ENCODE data around the gene TFPI.

The TFPI gene

GRCh38 chr2:187590175-187590574 lies 35.9 kb upstream of the TFPI start:
- Histone ChIP-seq H3K27me3 (ENCODE audit: control insufficient read depth in 3 of 3, insufficient read depth in 3 of 3, low read depth in 1 of 3, low read length in 3 of 3) (no peaks in the 10 kb centered on the region), H2AK5ac (ENCODE audit: low read depth, low read length) (no peak overlapping the region), H3K4ac (ENCODE audit: low read length) (no peak overlapping the region), H2BK120ac (ENCODE audit: low read depth, low read length) (no peak overlapping the region), H4K91ac (ENCODE audit: low read depth, low read length, poor library complexity) (no peak overlapping the region), H3K4me1 (ENCODE audit: control insufficient read depth in 2 of 2, insufficient read depth in 1 of 2, low read depth in 1 of 2, low read length in 2 of 2) (no peaks in the 10 kb centered on the region), H3K4me2 (ENCODE audit: insufficient read depth, low read length, poor library complexity, severe bottlenecking) (no peak overlapping the region), H3K9me3 (replicated peaks in 1 of 2; ENCODE audit: control insufficient read depth in 2 of 2, insufficient read depth in 1 of 2, low read depth in 1 of 2, low read length in 2 of 2) (peaks cover 0 to 11% of the 10 kb centered on the region in 2 donors), H3K79me1 (ENCODE audit: low read depth, low read length) (no peaks in the 10 kb centered on the region), H2BK15ac (ENCODE audit: low read length) (no peak overlapping the region), H2AFZ (ENCODE audit: low read length) (no peak overlapping the region), H3K18ac (ENCODE audit: low read length) (no peak overlapping the region), H3K9ac (ENCODE audit: low read depth, low read length, poor library complexity) (no peak overlapping the region), H3K14ac (ENCODE audit: low read length) (no peak overlapping the region), H3K36me3 (replicated peaks in 1 of 2; ENCODE audit: control insufficient read depth in 2 of 2, insufficient read depth in 2 of 2, low read length in 2 of 2) (no peaks in the 10 kb centered on the region), H3K27ac (replicated peaks; ENCODE audit: low read length) (no peak overlapping the region), H4K8ac (ENCODE audit: low read depth, low read length) (no peak overlapping the region), H3K23ac (ENCODE audit: low read depth, low read length, poor library complexity) (no peak overlapping the region), H2BK5ac (ENCODE audit: low read length) (no peak overlapping the region), H3K4me3 (ENCODE audit: low read length in 2 of 2) (no peak overlapping the region), H2BK12ac (ENCODE audit: low read length) (no peak overlapping the region)
- WGBS, 2 donors (ENCODE audit: extremely low coverage in 2 of 2, insufficient read length in 2 of 2, insufficient replicate concordance in 1 of 2): no CpG with 5 or more reads among the region's 1 CpG
- DNase-seq (ENCODE audit: low spot score): no peak

GRCh38 chr2:187586011-187586641 lies 31.9 kb upstream of the TFPI start:
- Histone ChIP-seq H2AK5ac (ENCODE audit: low read depth, low read length) (no peak overlapping the region), H2BK5ac (ENCODE audit: low read length) (no peak overlapping the region), H3K4me1 (ENCODE audit: control insufficient read depth in 2 of 2, insufficient read depth in 1 of 2, low read depth in 1 of 2, low read length in 2 of 2) (no peaks in the 10 kb centered on the region), H2BK15ac (ENCODE audit: low read length) (no peak overlapping the region), H3K18ac (ENCODE audit: low read length) (no peak overlapping the region), H4K91ac (ENCODE audit: low read depth, low read length, poor library complexity) (no peak overlapping the region), H3K79me1 (ENCODE audit: low read depth, low read length) (no peaks in the 10 kb centered on the region), H3K4me2 (ENCODE audit: insufficient read depth, low read length, poor library complexity, severe bottlenecking) (no peak overlapping the region), H2AFZ (ENCODE audit: low read length) (peak overlapping the region; percentile 51), H2BK12ac (ENCODE audit: low read length) (no peak overlapping the region), H4K8ac (ENCODE audit: low read depth, low read length) (no peak overlapping the region), H3K14ac (ENCODE audit: low read length) (no peak overlapping the region), H3K27me3 (ENCODE audit: control insufficient read depth in 3 of 3, insufficient read depth in 3 of 3, low read depth in 1 of 3, low read length in 3 of 3) (no peaks in the 10 kb centered on the region), H2BK120ac (ENCODE audit: low read depth, low read length) (no peak overlapping the region), H3K27ac (replicated peaks; ENCODE audit: low read length) (no peak overlapping the region), H3K9me3 (replicated peaks in 1 of 2; ENCODE audit: control insufficient read depth in 2 of 2, insufficient read depth in 1 of 2, low read depth in 1 of 2, low read length in 2 of 2) (peaks cover 0 to 6% of the 10 kb centered on the region in 2 donors), H3K9ac (ENCODE audit: low read depth, low read length, poor library complexity) (no peak overlapping the region), H3K4ac (ENCODE audit: low read length) (no peak overlapping the region), H3K23ac (ENCODE audit: low read depth, low read length, poor library complexity) (no peak overlapping the region), H3K4me3 (ENCODE audit: low read length in 2 of 2) (no peak overlapping the region), H3K36me3 (replicated peaks in 1 of 2; ENCODE audit: control insufficient read depth in 2 of 2, insufficient read depth in 2 of 2, low read length in 2 of 2) (no peaks in the 10 kb centered on the region)
- WGBS, 2 donors (ENCODE audit: extremely low coverage in 2 of 2, insufficient read length in 2 of 2, insufficient replicate concordance in 1 of 2): no CpG with 5 or more reads among the region's 4 CpGs
- no peak for DNase-seq (ENCODE audit: low spot score)

- Histone ChIP-seq H3K9me3 (replicated peaks in 1 of 2; ENCODE audit: control insufficient read depth in 2 of 2, insufficient read depth in 1 of 2, low read depth in 1 of 2, low read length in 2 of 2) (no peaks in the 10 kb centered on the region), H2BK120ac (ENCODE audit: low read depth, low read length) (no peak overlapping the region), H3K79me1 (ENCODE audit: low read depth, low read length) (no peaks in the 10 kb centered on the region), H3K4me1 (ENCODE audit: control insufficient read depth in 2 of 2, insufficient read depth in 1 of 2, low read depth in 1 of 2, low read length in 2 of 2) (peaks cover 0 to 4% of the 10 kb centered on the region in 2 donors), H3K18ac (ENCODE audit: low read length) (no peak overlapping the region), H3K4ac (ENCODE audit: low read length) (no peak overlapping the region), H3K23ac (ENCODE audit: low read depth, low read length, poor library complexity) (no peak overlapping the region), H2AK5ac (ENCODE audit: low read depth, low read length) (no peak overlapping the region), H2BK12ac (ENCODE audit: low read length) (no peak overlapping the region), H3K9ac (ENCODE audit: low read depth, low read length, poor library complexity) (no peak overlapping the region), H3K27me3 (ENCODE audit: control insufficient read depth in 3 of 3, insufficient read depth in 3 of 3, low read depth in 1 of 3, low read length in 3 of 3) (no peaks in the 10 kb centered on the region), H4K8ac (ENCODE audit: low read depth, low read length) (no peak overlapping the region), H3K14ac (ENCODE audit: low read length) (no peak overlapping the region), H3K36me3 (replicated peaks in 1 of 2; ENCODE audit: control insufficient read depth in 2 of 2, insufficient read depth in 2 of 2, low read length in 2 of 2) (no peaks in the 10 kb centered on the region), H3K27ac (replicated peaks; ENCODE audit: low read length) (no peak overlapping the region), H3K4me3 (ENCODE audit: low read length in 2 of 2) (no peak overlapping the region), H2AFZ (ENCODE audit: low read length) (peak overlapping the region; percentile 79), H4K91ac (ENCODE audit: low read depth, low read length, poor library complexity) (no peak overlapping the region), H2BK15ac (ENCODE audit: low read length) (no peak overlapping the region), H3K4me2 (ENCODE audit: insufficient read depth, low read length, poor library complexity, severe bottlenecking) (no peak overlapping the region), H2BK5ac (ENCODE audit: low read length) (no peak overlapping the region)
- DNase-seq (ENCODE audit: low spot score): peak; percentile 57
- WGBS, 2 donors (ENCODE audit: extremely low coverage in 2 of 2, insufficient read length in 2 of 2, insufficient replicate concordance in 1 of 2): no CpG with 5 or more reads among the region's 4 CpGs
Observed at GRCh38 chr2:187581125-187581896, 27.1 kb upstream of the TFPI start.

- no peak overlapping the region for H3K9ac ChIP-seq (ENCODE audit: low read depth, low read length, poor library complexity)
- H3K4ac ChIP-seq (ENCODE audit: low read length): no peak overlapping the region
- H2BK15ac ChIP-seq (ENCODE audit: low read length): no peak overlapping the region
- H4K8ac ChIP-seq (ENCODE audit: low read depth, low read length): no peak overlapping the region
- H3K27me3 ChIP-seq (ENCODE audit: control insufficient read depth in 3 of 3, insufficient read depth in 3 of 3, low read depth in 1 of 3, low read length in 3 of 3): no peaks in the 10 kb centered on the region
- no peak overlapping the region for H2BK5ac ChIP-seq (ENCODE audit: low read length)
- peak overlapping the region; percentile 73 for H2AFZ ChIP-seq (ENCODE audit: low read length)
- H3K14ac ChIP-seq (ENCODE audit: low read length): no peak overlapping the region
- H3K4me3 ChIP-seq (ENCODE audit: low read length in 2 of 2): no peak overlapping the region
- no peak overlapping the region for H3K18ac ChIP-seq (ENCODE audit: low read length)
- no peak overlapping the region for H2BK120ac ChIP-seq (ENCODE audit: low read depth, low read length)
- no peak for DNase-seq (ENCODE audit: low spot score)
- H3K79me1 ChIP-seq (ENCODE audit: low read depth, low read length): no peaks in the 10 kb centered on the region
- no peak overlapping the region for H2BK12ac ChIP-seq (ENCODE audit: low read length)
- H3K4me1 ChIP-seq (ENCODE audit: control insufficient read depth in 2 of 2, insufficient read depth in 1 of 2, low read depth in 1 of 2, low read length in 2 of 2): peaks cover 3 to 4% of the 10 kb centered on the region in 2 donors
- H3K27ac ChIP-seq (replicated peaks; ENCODE audit: low read length): no peak overlapping the region
- H3K23ac ChIP-seq (ENCODE audit: low read depth, low read length, poor library complexity): no peak overlapping the region
- no peaks in the 10 kb centered on the region for H3K9me3 ChIP-seq (replicated peaks in 1 of 2; ENCODE audit: control insufficient read depth in 2 of 2, insufficient read depth in 1 of 2, low read depth in 1 of 2, low read length in 2 of 2)
- H4K91ac ChIP-seq (ENCODE audit: low read depth, low read length, poor library complexity): no peak overlapping the region
- no CpG with 5 or more reads among the region's 7 CpGs for WGBS, 2 donors (ENCODE audit: extremely low coverage in 2 of 2, insufficient read length in 2 of 2, insufficient replicate concordance in 1 of 2)
- H3K36me3 ChIP-seq (replicated peaks in 1 of 2; ENCODE audit: control insufficient read depth in 2 of 2, insufficient read depth in 2 of 2, low read length in 2 of 2): no peaks in the 10 kb centered on the region
- H3K4me2 ChIP-seq (ENCODE audit: insufficient read depth, low read length, poor library complexity, severe bottlenecking): no peak overlapping the region
- no peak overlapping the region for H2AK5ac ChIP-seq (ENCODE audit: low read depth, low read length)
Observed at GRCh38 chr2:187580462-187581124, 26.4 kb upstream of the TFPI start.
